Loucy (cell line): Measurements from ENCODE around the gene ETNK1.

Experiments
- CTCF ChIP-seq: fragments of 200-600 bp; sonication (generic); conservative IDR thresholded peaks from 2 replicates; pipeline ENCODE4 v1.5.1; 2014; ENCODE audit warnings: mild to moderate bottlenecking, antibody characterized with exemption, low read length
- EZH2phosphoT487 ChIP-seq: fragments of 200-600 bp; IDR thresholded peaks from 2 replicates; pipeline ENCODE4 v1.6.1; 2018; ENCODE audit warnings: antibody characterized with exemption, mild to moderate bottlenecking, moderate library complexity, borderline replicate concordance

- TF ChIP-seq EZH2phosphoT487 (no peak), CTCF (no peak)
Measured at GRCh38 chr12:22600181-22600580, 24.8 kb upstream of the ETNK1 start.
